Activated CD8-positive, alpha-beta T cell treated with anti-CD3 and anti-CD28 coated beads for 36 hours (primary cell): ENCODE data around the gene CWC27. TPM values are rescaled to one million over a fixed set of nuclear protein-coding genes. Genes with fewer than 3 reads are reported as not detected.

ENCODE experiments used
- ATAC-seq: fragments of 200-7000 bp; cut with Tn5 transposase; one replicate; pipeline ENCODE4 v1.10.0; 2021; ENCODE audit warnings: mild to moderate bottlenecking, moderate library complexity
- CTCF ChIA-PET: fragments of 350-600 bp; sonication (Branson Sonifier 250); formaldehyde crosslinking; loops from one replicate; lab custom pipeline; 2021; ENCODE audit warnings: antibody characterized with exemption; lab: Charles Lee
- POLR2A ChIA-PET: fragments of 350-600 bp; sonication (Branson Sonifier 250); formaldehyde crosslinking; loops from one replicate; lab custom pipeline; 2021; ENCODE audit warnings: antibody characterized with exemption; lab: Charles Lee
- DNase-seq: peaks from one replicate; pipeline ENCODE4 v3.0.0-alpha.2; 2020
- H3K27ac Mint-ChIP-seq: one replicate; pipeline ENCODE4 v1.8.0; 2021; ENCODE audit warnings: mild to moderate bottlenecking, mixed read lengths
- H3K27me3 Mint-ChIP-seq: one replicate; pipeline ENCODE4 v1.8.0; 2021; ENCODE audit warnings: mixed read lengths
- H3K36me3 Mint-ChIP-seq: one replicate; pipeline ENCODE4 v1.8.0; 2021; ENCODE audit warnings: low read depth, mixed read lengths
- H3K4me1 Mint-ChIP-seq: one replicate; pipeline ENCODE4 v1.8.0; 2021; ENCODE audit warnings: low read depth, mixed read lengths
- H3K4me3 Mint-ChIP-seq: one replicate; pipeline ENCODE4 v1.8.0; 2021; ENCODE audit warnings: mild to moderate bottlenecking, moderate library complexity, mixed read lengths
- H3K9me3 Mint-ChIP-seq: one replicate; pipeline ENCODE4 v1.8.0; 2021; ENCODE audit warnings: mixed read lengths
- intact Hi-C: fragments of 100-400 bp; cut with micrococcal nuclease; formaldehyde crosslinking; loops from one replicate; pipeline ENCODE4 v1.10.0; 2022
- total RNA-seq, 2 experiments: library from RNA; stranded (reverse); gene quantifications; one replicate each; pipeline ENCODE4 v1.2.3, GENCODE V29; 2021
- TF ChIP-seq, protein P1 (sequence below): fragments of 200-600 bp; IDR thresholded peaks from one replicate; pipeline ENCODE4 v1.8.0; 2022; ENCODE audit warnings: antibody characterized with exemption, mild to moderate bottlenecking

The CWC27 gene
- total RNA-seq, 2 experiments from 2014 or later, result 32.3 to 38.1 TPM

GRCh38 chr5:64838376-64838775, 69.6 kb downstream of the CWC27 start:
- H3K27ac Mint-ChIP-seq, result no peak overlapping the region
- CTCF ChIA-PET, result interaction anchor here (0.7 kb wide), 1 partner anchor 10 kb away, joined by 3 read pairs; no protein-coding TSS in a partner anchor
- no peaks in the 10 kb centered on the region for H3K27me3 Mint-ChIP-seq
- no peak for ATAC-seq
- H3K9me3 Mint-ChIP-seq, result no peaks in the 10 kb centered on the region
- H3K4me1 Mint-ChIP-seq, result peaks cover 2% of the 10 kb centered on the region
- intact Hi-C loops, result no loop called here
- DNase-seq, result no peak
- POLR2A ChIA-PET, result no interaction called here
- TF ChIP-seq, protein P1, sequence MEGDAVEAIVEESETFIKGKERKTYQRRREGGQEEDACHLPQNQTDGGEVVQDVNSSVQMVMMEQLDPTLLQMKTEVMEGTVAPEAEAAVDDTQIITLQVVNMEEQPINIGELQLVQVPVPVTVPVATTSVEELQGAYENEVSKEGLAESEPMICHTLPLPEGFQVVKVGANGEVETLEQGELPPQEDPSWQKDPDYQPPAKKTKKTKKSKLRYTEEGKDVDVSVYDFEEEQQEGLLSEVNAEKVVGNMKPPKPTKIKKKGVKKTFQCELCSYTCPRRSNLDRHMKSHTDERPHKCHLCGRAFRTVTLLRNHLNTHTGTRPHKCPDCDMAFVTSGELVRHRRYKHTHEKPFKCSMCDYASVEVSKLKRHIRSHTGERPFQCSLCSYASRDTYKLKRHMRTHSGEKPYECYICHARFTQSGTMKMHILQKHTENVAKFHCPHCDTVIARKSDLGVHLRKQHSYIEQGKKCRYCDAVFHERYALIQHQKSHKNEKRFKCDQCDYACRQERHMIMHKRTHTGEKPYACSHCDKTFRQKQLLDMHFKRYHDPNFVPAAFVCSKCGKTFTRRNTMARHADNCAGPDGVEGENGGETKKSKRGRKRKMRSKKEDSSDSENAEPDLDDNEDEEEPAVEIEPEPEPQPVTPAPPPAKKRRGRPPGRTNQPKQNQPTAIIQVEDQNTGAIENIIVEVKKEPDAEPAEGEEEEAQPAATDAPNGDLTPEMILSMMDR, result no peak
- no peak overlapping the region for H3K4me3 Mint-ChIP-seq
- peaks cover 23% of the 10 kb centered on the region for H3K36me3 Mint-ChIP-seq

- peaks cover 1% of the 10 kb centered on the region for H3K9me3 Mint-ChIP-seq
- peaks cover 25% of the 10 kb centered on the region for H3K36me3 Mint-ChIP-seq
- intact Hi-C loops, result no loop called here
These were observed 70.1 kb downstream of the CWC27 start for GRCh38 chr5:64838803-64839202.

GRCh38 chr5:64839936-64840335, 71.2 kb downstream of the CWC27 start:
- Mint-ChIP-seq H3K27me3 (no peaks in the 10 kb centered on the region), H3K27ac (no peak overlapping the region), H3K4me3 (no peak overlapping the region), H3K36me3 (peaks cover 35% of the 10 kb centered on the region), H3K9me3 (peaks cover 7% of the 10 kb centered on the region), H3K4me1 (peaks cover 2% of the 10 kb centered on the region)
- ChIA-PET CTCF (no interaction called here), POLR2A (no interaction called here)
- intact Hi-C loops, result no loop called here
- ATAC-seq (no peak), DNase-seq (no peak)
- TF ChIP-seq, protein P1, result no peak

More at GRCh38 chr5:64838803-64839202, 70.1 kb downstream of the CWC27 start:
- TF ChIP-seq, protein P1, result no peak
- POLR2A ChIA-PET, result no interaction called here
- H3K27ac Mint-ChIP-seq, result no peak overlapping the region
- CTCF ChIA-PET, result interaction anchor here (0.7 to 1.0 kb wide), 2 partner anchors 10 to 28 kb away, joined by 3 read pairs; no protein-coding TSS in a partner anchor
- no peak overlapping the region for H3K4me3 Mint-ChIP-seq
- DNase-seq, result no peak
- H3K4me1 Mint-ChIP-seq, result peaks cover 2% of the 10 kb centered on the region
- no peaks in the 10 kb centered on the region for H3K27me3 Mint-ChIP-seq
- no peak for ATAC-seq

DNA sequence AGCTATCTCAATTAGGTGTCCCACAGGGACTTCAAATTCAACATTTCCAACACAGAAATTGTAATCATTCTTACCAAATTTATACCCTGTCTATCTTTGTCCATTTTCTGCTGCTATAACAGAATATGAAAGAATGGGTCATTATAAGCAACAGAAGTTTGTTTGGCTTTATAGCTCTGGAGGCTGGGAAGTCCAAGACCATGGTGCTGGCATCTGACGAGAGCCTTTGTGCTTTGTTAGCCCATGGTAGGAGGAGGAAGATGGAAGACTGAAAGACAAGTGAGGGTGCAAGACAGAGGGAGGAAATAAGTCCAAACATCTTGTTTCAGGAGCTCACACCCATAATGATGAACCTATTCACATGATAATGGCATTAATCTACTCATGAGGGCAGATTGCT, 72.2 kb downstream of the CWC27 start:
- H3K27me3 Mint-ChIP-seq, result no peaks in the 10 kb centered on the region
- no peak overlapping the region for H3K4me3 Mint-ChIP-seq
- ChIA-PET POLR2A (no interaction called here), CTCF (no interaction called here)
- peaks cover 2% of the 10 kb centered on the region for H3K4me1 Mint-ChIP-seq
- DNase-seq (no peak), ATAC-seq (no peak)
- TF ChIP-seq, protein P1, result no peak
- no peak overlapping the region for H3K27ac Mint-ChIP-seq
- peaks cover 45% of the 10 kb centered on the region for H3K36me3 Mint-ChIP-seq
- intact Hi-C loops, result no loop called here
- peaks cover 16% of the 10 kb centered on the region for H3K9me3 Mint-ChIP-seq

DNA sequence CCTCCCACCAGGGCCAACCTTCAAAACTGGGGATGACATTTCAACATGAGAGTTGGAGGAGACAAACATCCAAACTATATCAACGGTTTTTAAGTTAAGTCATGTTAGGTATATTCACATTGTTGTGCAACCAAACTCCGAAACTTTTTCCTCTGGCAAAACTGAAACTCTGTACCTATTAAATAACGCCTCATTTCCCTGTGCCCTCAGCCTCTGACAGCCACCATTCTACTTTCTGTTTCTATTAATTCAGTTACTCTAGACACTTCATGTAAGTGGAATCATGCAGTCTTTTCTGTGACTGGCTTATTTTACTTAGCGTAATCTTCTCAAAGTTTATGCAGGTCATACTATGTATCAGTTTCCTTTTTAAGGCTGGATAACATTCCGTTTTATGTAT, 85.0 kb downstream of the CWC27 start:
- DNase-seq, result no peak
- H3K27me3 Mint-ChIP-seq, result no peaks in the 10 kb centered on the region
- no peaks in the 10 kb centered on the region for H3K9me3 Mint-ChIP-seq
- no peaks in the 10 kb centered on the region for H3K4me1 Mint-ChIP-seq
- TF ChIP-seq, protein P1, result no peak
- no peak overlapping the region for H3K4me3 Mint-ChIP-seq
- ChIA-PET POLR2A (no interaction called here), CTCF (no interaction called here)
- no peak overlapping the region for H3K27ac Mint-ChIP-seq
- H3K36me3 Mint-ChIP-seq, result peaks cover 6% of the 10 kb centered on the region
- intact Hi-C loops, result no loop called here
- ATAC-seq, result no peak
